Measurements from ENCODE around the gene ESF1. TPM values are rescaled to one million over a fixed set of nuclear protein-coding genes. Genes with fewer than 3 reads are reported as not detected.

The ESF1 gene
- total RNA-seq, 2 donors from 2014 or later: 10.9 to 18.4 TPM

DNA sequence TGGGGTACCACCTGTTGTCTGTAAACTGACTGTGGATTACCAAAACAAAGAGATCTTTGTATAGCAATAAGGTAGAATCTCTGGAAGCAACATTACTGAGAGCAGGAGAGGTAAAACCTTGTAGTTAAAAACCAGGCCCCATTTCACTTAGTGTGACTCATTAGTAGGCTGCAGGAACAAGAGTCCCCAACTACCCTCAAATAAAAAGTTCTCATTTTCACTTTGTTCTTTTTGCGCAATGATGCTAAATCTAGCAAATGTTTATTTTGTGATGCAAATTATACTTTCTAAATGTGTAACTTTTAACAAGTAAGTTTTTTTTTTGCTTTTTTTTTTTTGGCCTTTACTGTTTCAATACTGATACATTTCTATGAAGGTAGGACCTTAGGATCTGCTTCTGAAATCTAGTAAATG, 67.1 kb downstream of the ESF1 start:
- H3K36me3 Mint-ChIP-seq: peaks cover 12 to 33% of the 10 kb centered on the region in 2 donors
- peak overlapping the region in 1 of 2 donors; percentile 24 for H3K27ac Mint-ChIP-seq
- DNase-seq (ENCODE audit: low spot score in 2 of 2) (no peak), ATAC-seq (peak in 1 of 2 donors; percentile 72)
- H3K9me3 Mint-ChIP-seq: no peaks in the 10 kb centered on the region

DNA sequence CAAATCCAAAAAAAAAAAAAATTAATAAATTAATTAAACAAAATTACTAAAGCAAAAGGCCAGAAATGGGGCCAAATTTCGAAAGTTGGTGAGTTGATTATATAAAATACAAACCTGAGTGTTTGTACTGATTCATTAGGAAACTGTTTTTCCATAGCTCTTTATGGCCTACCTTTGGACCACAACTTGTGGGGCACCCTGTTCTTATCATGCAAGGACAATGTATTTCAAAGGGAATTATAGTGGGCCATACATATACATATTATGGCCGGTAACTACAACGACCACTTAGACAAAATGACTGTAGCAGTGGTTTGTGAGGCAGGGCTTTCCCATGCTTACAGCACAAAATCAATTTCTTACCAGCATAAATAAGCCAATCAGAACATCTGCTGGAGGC, 69.5 kb downstream of the ESF1 start:
- Mint-ChIP-seq H3K27ac (no peak overlapping the region), H3K36me3 (peaks cover 18 to 45% of the 10 kb centered on the region in 2 donors), H3K9me3 (no peaks in the 10 kb centered on the region)
- no peak for DNase-seq (ENCODE audit: low spot score in 2 of 2)
- ATAC-seq: no peak

- ATAC-seq (no peak), DNase-seq (ENCODE audit: low spot score in 2 of 2) (no peak)
- H3K27ac Mint-ChIP-seq: no peak overlapping the region
- no peaks in the 10 kb centered on the region for H3K9me3 Mint-ChIP-seq
- peaks cover 6 to 19% of the 10 kb centered on the region in 2 donors for H3K36me3 Mint-ChIP-seq
Observed at GRCh38 chr20:13708234-13708633, 76.5 kb downstream of the ESF1 start.

- no peak for DNase-seq (ENCODE audit: low spot score in 2 of 2)
- Mint-ChIP-seq H3K36me3 (no peaks in the 10 kb centered on the region), H3K27ac (no peak overlapping the region), H3K9me3 (no peaks in the 10 kb centered on the region)
- no peak for ATAC-seq
Observed at GRCh38 chr20:13703265-13703664, 81.5 kb downstream of the ESF1 start.

DNA sequence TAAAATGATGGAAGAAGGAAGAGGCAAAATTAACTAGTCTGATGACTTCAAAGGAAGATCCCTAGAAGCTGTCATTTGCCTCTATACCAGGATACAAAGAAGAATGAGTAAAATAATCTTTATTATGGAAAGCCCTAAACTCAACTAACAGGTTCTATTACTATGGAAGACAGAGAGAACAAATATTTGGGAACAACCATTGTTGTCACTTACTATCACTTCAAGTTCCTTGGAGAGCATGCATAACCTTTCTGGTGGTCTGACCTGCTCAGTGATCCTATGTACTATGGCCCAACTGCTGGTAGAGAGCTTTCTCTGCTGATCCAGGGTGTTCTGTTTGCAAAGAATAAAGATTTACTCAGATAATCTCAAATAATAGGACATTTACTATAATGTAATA, 83.2 kb downstream of the ESF1 start:
- DNase-seq (ENCODE audit: low spot score in 2 of 2) (no peak), ATAC-seq (no peak)
- Mint-ChIP-seq H3K27ac (no peak overlapping the region), H3K36me3 (no peaks in the 10 kb centered on the region), H3K9me3 (no peaks in the 10 kb centered on the region)

GRCh38 chr20:13700761-13701160, 84.0 kb downstream of the ESF1 start:
- H3K9me3 Mint-ChIP-seq: no peaks in the 10 kb centered on the region
- no peak overlapping the region for H3K27ac Mint-ChIP-seq
- no peaks in the 10 kb centered on the region for H3K36me3 Mint-ChIP-seq
- DNase-seq (ENCODE audit: low spot score in 2 of 2) (no peak), ATAC-seq (no peak)

GRCh38 chr20:13694420-13695150, 90.1 kb downstream of the ESF1 start:
- H3K27ac Mint-ChIP-seq: peak overlapping the region in 1 of 2 donors; percentile 22
- peaks cover 0 to 3% of the 10 kb centered on the region in 2 donors for H3K9me3 Mint-ChIP-seq
- H3K36me3 Mint-ChIP-seq: peaks cover 0 to 6% of the 10 kb centered on the region in 2 donors

DNA sequence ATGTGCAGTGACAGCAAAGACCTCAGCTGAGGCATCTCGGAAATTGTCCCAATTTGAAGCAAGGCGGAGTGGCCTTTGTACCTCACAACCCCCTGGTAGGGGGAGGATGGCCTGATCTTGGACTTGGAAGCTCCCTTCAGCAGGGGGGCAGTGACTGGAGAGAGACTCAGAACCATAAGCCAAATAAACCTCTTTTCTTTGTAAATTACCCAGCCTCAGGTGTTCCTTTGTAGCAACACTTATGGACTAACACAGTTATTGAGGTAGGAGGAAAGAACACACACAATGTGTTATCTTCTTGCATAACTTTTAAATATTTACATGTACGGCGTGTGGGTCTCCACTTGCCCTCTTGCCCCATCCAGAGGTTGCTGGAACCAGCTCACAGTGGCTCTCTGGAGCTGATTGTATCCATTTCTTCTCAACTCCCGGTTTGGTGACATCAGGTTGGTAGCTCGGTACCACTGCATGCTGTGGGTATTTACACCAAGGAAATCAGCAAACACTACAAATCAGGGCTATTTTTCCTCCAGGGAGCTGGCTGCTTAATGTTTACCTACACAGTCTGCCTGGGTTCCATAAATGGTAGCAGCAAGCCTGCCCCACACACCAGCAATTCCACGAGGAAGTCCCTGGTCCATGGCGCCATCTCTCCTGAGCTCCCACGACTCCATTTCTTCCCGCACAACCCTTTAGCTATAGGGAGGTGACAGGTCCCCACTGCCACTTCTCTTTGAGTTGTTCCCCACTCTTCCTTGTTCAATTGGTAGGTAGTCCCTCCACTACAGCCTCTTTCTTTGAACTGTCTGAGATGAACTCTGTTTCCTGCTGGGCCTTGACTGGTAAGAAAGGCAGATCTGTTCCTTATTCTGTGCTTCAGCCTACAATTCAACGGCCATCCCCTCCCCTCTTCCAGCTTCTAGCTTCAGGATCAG, 91.7 kb downstream of the ESF1 start:
- no peak overlapping the region for H3K27ac Mint-ChIP-seq
- peaks cover 0 to 6% of the 10 kb centered on the region in 2 donors for H3K36me3 Mint-ChIP-seq
- DNase-seq (ENCODE audit: low spot score in 2 of 2) (no peak), ATAC-seq (no peak)
- H3K9me3 Mint-ChIP-seq: peaks cover 0 to 3% of the 10 kb centered on the region in 2 donors

More at GRCh38 chr20:13694420-13695150, 90.1 kb downstream of the ESF1 start:
- DNase-seq (ENCODE audit: low spot score in 2 of 2) (no peak), ATAC-seq (no peak)

DNA sequence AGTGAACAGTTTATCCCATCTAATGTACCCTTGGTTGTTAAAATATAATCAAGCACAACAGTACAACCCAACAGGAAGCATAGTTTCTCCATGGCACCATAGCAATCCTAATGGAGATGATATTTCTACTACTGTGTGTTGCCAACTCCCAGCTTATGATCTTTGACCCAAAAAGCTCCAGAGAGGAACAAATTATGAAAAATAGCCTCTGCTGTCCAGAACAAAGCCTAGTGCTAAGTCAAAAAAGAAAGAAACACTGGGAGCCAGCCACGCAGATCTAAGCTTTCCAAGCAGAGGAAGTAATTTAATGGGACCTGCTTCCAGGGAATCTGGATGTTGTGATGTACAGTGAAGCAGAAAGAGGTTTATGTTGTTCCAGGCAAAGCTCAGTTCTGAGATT, 93.8 kb downstream of the ESF1 start:
- no peak for DNase-seq (ENCODE audit: low spot score in 2 of 2)
- ATAC-seq: no peak
- Mint-ChIP-seq H3K9me3 (peaks cover 0 to 3% of the 10 kb centered on the region in 2 donors), H3K36me3 (peaks cover 0 to 6% of the 10 kb centered on the region in 2 donors), H3K27ac (no peak overlapping the region)

- Mint-ChIP-seq H3K36me3 (no peaks in the 10 kb centered on the region), H3K27ac (no peak overlapping the region), H3K9me3 (no peaks in the 10 kb centered on the region)
- ATAC-seq (no peak), DNase-seq (ENCODE audit: low spot score in 2 of 2) (no peak)
Observed at GRCh38 chr20:13687815-13688214, 96.9 kb downstream of the ESF1 start.

GRCh38 chr20:13685623-13686022, 99.1 kb downstream of the ESF1 start:
- no peaks in the 10 kb centered on the region for H3K36me3 Mint-ChIP-seq
- no peak overlapping the region for H3K27ac Mint-ChIP-seq
- DNase-seq (ENCODE audit: low spot score in 2 of 2): no peak
- H3K9me3 Mint-ChIP-seq: no peaks in the 10 kb centered on the region
- no peak for ATAC-seq

DNA sequence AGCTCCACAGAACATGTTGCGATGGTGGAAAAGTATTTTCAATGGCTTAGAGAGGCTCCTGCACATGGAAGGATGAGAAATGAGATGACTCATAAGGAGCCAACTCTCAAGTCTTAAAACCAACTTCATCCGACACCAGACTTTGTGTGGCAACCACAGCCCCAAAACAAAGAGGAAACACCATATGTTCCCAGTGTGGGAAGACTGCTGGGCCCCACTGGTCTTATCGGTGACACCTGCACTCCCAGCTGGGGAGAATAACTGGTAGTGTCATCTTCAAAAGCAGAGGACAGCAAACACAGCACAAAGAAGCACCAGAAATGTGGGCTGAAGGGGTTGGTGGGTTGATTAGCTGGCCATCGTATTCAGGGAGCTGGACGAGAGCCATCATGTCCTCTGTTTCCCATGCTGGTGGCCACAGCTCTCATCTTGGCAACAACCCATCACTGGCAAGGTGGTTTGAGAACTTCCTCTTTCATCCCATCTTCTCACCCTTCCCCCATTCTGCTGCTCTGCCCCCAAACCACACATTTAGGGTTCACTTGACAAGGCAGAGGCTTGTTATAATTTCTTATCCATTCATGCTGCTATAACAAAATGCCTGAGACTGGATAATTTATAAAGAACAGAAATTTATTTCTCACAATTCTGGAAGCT, 100.0 kb downstream of the ESF1 start:
- ATAC-seq: no peak

GRCh38 chr20:13683833-13684232, 100.9 kb downstream of the ESF1 start:
- DNase-seq (ENCODE audit: low spot score in 2 of 2) (no peak), ATAC-seq (no peak)
- no peaks in the 10 kb centered on the region for H3K36me3 Mint-ChIP-seq
- H3K27ac Mint-ChIP-seq: no peak overlapping the region
- no peaks in the 10 kb centered on the region for H3K9me3 Mint-ChIP-seq

More for the DNA sequence above, 100.0 kb downstream of the ESF1 start:
- H3K9me3 Mint-ChIP-seq: no peaks in the 10 kb centered on the region
- no peaks in the 10 kb centered on the region for H3K36me3 Mint-ChIP-seq
- H3K27ac Mint-ChIP-seq: no peak overlapping the region
- no peak for DNase-seq (ENCODE audit: low spot score in 2 of 2)

DNA sequence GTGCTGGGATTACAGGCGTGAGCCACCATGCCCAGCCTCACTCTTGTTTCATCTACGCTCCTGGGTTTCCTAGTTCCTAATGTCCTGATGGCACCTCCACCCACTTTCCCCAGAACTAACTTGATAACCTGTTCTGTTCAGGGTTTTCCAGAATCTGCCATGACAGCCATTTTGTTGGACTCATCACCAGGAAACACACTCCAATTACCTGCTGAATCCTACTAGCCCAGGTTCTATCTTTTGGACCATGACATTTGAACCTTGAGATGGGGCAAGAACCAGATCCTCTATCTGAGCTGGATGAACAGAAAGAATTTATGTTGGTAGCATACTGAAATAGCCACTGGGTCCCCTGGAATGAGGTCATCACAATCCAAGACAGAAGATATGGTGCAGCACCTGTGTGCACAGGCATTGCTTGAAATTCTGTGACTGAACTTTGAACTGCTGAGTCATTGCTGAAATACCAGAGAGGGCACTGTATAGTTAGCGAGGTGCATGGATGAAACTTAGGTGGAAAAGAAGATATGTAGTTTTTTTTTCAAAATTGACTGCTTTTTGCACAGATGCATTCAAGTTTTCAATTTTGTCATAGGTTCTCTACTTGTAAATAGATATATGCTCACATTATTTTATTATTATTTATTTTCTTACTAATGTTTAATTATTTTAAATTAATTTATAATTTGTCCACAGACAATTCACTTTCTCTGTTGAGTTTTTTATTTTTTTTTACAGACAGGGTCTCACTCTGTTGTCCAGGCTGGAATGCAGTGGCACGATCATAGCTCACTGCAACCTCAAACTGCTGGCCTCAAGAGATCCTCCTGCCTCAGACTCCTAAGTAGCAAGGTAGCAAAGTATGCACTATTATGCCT, 103.2 kb downstream of the ESF1 start:
- H3K36me3 Mint-ChIP-seq: no peaks in the 10 kb centered on the region
- no peak overlapping the region for H3K27ac Mint-ChIP-seq
- DNase-seq (ENCODE audit: low spot score in 2 of 2) (no peak), ATAC-seq (peak in 1 of 2 donors; percentile 71)
- no peaks in the 10 kb centered on the region for H3K9me3 Mint-ChIP-seq

- no peak for DNase-seq (ENCODE audit: low spot score in 2 of 2)
- no peak for ATAC-seq
- Mint-ChIP-seq H3K36me3 (no peaks in the 10 kb centered on the region), H3K27ac (no peak overlapping the region), H3K9me3 (no peaks in the 10 kb centered on the region)
Observed at GRCh38 chr20:13678944-13679343, 105.8 kb downstream of the ESF1 start.

GRCh38 chr20:13677241-13677640, 107.5 kb downstream of the ESF1 start:
- DNase-seq (ENCODE audit: low spot score in 2 of 2) (no peak), ATAC-seq (no peak)
- Mint-ChIP-seq H3K9me3 (no peaks in the 10 kb centered on the region), H3K36me3 (no peaks in the 10 kb centered on the region), H3K27ac (no peak overlapping the region)

Data from activated naive CD4-positive, alpha-beta T cell treated with anti-CD3 and anti-CD28 coated beads, Interleukin-2, amount 50 U/mL, for 72 hours (primary cell).